ENCODE data around the gene ILK.
A peak's percentile ranks its signal among the peaks of the same experiment; 100 is the strongest.

Gene ILK

DNA sequence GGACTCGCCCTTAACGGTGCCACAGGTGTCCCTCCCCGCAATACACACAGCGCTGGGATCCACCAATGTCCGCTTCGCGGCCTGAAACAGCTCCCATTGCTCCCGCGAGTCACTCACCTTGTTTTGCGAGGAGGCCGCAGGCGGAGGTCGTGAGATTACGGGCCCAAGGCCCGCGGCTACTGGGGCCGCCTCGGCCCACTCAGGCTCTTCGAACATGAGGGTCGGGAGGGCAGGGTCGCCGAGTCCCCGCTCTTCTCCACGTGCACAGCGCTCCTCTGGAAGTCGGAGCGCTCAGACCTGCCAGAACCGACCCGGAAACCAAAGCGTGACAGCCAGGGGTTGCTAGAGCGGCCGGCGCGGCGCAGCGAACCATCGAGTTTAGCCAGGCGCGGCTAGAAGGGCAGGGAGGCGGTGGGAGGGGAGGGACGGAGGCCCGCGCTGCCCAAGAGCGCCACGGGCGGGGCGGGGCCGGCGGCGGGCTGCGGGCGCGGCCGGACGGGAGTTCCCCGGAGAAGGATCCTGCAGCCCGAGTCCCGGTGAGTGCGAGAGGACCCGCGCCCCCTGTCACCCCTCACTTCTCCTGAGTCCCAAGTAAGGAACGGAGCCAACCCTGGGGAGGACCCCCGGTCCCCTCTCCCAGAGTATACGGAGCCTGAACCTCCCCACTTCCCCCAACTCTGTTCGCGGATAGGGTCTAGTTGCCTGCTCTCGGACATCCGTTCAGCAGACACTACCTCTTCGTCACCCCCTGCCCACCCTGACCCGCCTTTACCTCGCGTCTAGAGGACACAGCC, at the start of gene ILK, which contains the start of gene RRP8:
TSS of gene ILK (plus strand) at position 488 of the 794 bp plus-strand sequence. CDS start 498 bp downstream, outside the sequence.
TSS of gene RRP8 (minus strand) at position 330 of the 794 bp plus-strand sequence. CDS start at position 216, 114 bp downstream.
- peak; percentile 95 for TF ChIP-seq ZFX (IDR thresholded peaks at IDR 0.05)
- TF ChIP-seq, protein P1, sequence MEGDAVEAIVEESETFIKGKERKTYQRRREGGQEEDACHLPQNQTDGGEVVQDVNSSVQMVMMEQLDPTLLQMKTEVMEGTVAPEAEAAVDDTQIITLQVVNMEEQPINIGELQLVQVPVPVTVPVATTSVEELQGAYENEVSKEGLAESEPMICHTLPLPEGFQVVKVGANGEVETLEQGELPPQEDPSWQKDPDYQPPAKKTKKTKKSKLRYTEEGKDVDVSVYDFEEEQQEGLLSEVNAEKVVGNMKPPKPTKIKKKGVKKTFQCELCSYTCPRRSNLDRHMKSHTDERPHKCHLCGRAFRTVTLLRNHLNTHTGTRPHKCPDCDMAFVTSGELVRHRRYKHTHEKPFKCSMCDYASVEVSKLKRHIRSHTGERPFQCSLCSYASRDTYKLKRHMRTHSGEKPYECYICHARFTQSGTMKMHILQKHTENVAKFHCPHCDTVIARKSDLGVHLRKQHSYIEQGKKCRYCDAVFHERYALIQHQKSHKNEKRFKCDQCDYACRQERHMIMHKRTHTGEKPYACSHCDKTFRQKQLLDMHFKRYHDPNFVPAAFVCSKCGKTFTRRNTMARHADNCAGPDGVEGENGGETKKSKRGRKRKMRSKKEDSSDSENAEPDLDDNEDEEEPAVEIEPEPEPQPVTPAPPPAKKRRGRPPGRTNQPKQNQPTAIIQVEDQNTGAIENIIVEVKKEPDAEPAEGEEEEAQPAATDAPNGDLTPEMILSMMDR (conservative IDR thresholded peaks at IDR 0.05) = peak; percentile 9; the same call in 1 of the 2 replicates
- H3K27ac ChIP-seq = peak within 1 kb of the TSS; percentile 85

GRCh38 chr11:6554828-6555706, 48.5 kb upstream of the ILK start:
- no peak overlapping the region for H3K27ac ChIP-seq
- TF ChIP-seq, protein P1 (conservative IDR thresholded peaks at IDR 0.05) = no peak
- no peak for TF ChIP-seq ZFX (IDR thresholded peaks at IDR 0.05)

GRCh38 chr11:6556139-6556949, 47.2 kb upstream of the ILK start:
- no peak overlapping the region for H3K27ac ChIP-seq
- TF ChIP-seq, protein P1 (conservative IDR thresholded peaks at IDR 0.05) = no peak
- TF ChIP-seq ZFX (IDR thresholded peaks at IDR 0.05) = no peak

- TF ChIP-seq, protein P1 (conservative IDR thresholded peaks at IDR 0.05) = no peak
- TF ChIP-seq ZFX (IDR thresholded peaks at IDR 0.05) = no peak
- H3K27ac ChIP-seq = no peak overlapping the region
Measured at GRCh38 chr11:6557063-6557462, 46.5 kb upstream of the ILK start.

DNA sequence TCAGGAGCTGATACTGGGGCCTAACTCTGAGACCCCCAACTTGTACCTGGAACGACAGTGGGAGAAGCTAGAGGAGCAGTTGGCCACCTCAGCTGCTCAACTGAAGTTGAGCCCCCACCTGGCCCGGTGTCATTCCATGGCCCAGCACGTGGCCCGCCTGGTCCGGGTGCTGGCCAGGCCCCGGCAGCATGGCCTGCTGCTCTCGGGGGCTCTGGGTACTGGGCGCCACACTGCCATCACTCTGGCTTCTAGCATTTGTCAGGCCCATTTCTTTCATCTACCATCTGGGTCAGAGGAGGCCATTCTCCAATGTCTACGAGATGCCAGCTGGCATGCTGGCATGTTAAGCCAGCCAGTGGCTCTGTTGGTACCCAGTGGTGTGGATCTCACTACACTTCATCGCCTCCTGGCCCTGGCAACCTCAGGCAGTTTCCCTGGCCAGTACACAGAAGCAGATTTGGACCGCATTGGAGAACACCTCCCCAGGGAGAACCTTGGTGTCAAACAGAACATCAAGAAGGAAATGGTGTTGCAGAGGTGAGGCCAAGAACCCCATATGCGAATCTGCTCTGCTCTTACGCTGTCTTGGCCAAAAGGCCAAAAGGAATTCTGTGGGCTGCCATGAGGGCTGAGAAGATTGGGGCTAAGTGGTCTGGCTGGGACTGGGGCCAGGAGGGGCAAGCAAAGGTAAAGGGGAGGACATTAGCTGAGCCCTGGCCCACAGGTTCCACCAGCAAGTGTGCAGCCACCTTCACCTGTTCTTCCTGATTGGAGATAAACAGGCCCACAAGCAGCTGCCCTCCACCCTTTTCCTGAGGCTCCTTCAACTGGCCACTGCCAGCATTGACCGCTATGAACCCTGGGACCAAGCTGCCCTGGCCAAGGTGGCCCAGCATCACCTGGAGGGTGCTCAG, 45.6 kb upstream of the ILK start:
- TF ChIP-seq, protein P1 (conservative IDR thresholded peaks at IDR 0.05) = no peak
- TF ChIP-seq ZFX (IDR thresholded peaks at IDR 0.05) = no peak
- no peak overlapping the region for H3K27ac ChIP-seq

DNA sequence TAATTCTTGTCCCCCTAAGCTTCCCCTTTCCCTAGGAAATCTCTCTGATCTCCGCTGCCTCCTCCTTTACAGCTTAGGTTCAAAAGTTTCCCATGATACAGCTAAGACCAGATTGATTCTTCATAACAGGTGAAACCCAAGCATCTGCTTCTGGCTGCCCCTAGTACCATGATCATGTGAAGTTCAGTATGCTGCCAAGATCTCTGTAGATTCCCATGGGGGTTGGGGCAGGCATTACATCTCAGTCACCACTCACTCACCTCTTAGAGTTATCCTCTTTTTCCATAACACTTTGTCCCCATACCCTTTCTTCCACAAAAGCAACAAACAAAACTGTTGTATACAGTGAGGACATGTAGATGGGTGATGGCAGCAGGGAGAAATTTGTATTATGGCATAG, 44.2 kb upstream of the ILK start:
- TF ChIP-seq, protein P1 (conservative IDR thresholded peaks at IDR 0.05) = no peak
- no peak for TF ChIP-seq ZFX (IDR thresholded peaks at IDR 0.05)
- H3K27ac ChIP-seq = no peak overlapping the region

All from C4-2B (cell line).